ENCODE measurements around the gene MAPK8IP1. TPM values are rescaled to one million over a fixed set of nuclear protein-coding genes. Genes with fewer than 3 reads are reported as not detected.
A peak's percentile ranks its signal among the peaks of the same experiment; 100 is the strongest.

MAPK8IP1 gene
- total and polyA plus RNA-seq, 2 experiments from 2014 or later = 5.9 to 39.4 TPM

- no peak overlapping the region for H3K27ac ChIP-seq (ENCODE audit: low read depth)
- H3K36me3 Mint-ChIP-seq (ENCODE audit: low read depth) = peaks cover 21% of the 10 kb centered on the region; the same call in 1 of the 3 replicates
- no peaks in the 10 kb centered on the region for H3K27me3 ChIP-seq (ENCODE audit: insufficient read depth)
- peak overlapping the region; percentile 51 for H3K27ac Mint-ChIP-seq
- no peaks in the 10 kb centered on the region for H3K36me3 ChIP-seq (ENCODE audit: insufficient read depth)
- no peak overlapping the region for H3K4me3 ChIP-seq
- H4K20me1 ChIP-seq (replicated peaks; ENCODE audit: insufficient read depth) = peaks cover 21% of the 10 kb centered on the region
- peaks cover 4% of the 10 kb centered on the region for H3K27me3 Mint-ChIP-seq (ENCODE audit: insufficient read depth, low read depth, poor library complexity)
- H3K9me3 Mint-ChIP-seq = no peaks in the 10 kb centered on the region
- H3K4me3 Mint-ChIP-seq = no peak overlapping the region
- H3K4me1 Mint-ChIP-seq = peaks cover 39% of the 10 kb centered on the region
- peaks cover 7% of the 10 kb centered on the region for H3K79me2 ChIP-seq (replicated peaks; ENCODE audit: insufficient read depth)
- no peak for DNase-seq (ENCODE audit: low spot score)
- peak; percentile 33 for ATAC-seq
- H3K4me2 ChIP-seq = peak overlapping the region; percentile 57; the same call in 1 of the 2 replicates
- TF ChIP-seq REST (IDR thresholded peaks at IDR 0.05; ENCODE audit: unreplicated experiment) (no peak), CREB1 (CRISPR knock-in tag; IDR thresholded peaks at IDR 0.05; ENCODE audit: low read depth) (no peak), ZNF462 (CRISPR knock-in tag; IDR thresholded peaks at IDR 0.05) (no peak), NANOG (IDR thresholded peaks at IDR 0.05; ENCODE audit: borderline replicate concordance) (no peak), JUNB (IDR thresholded peaks at IDR 0.05; ENCODE audit: unreplicated experiment) (no peak), ETS1 (IDR thresholded peaks at IDR 0.05) (no peak), EZH2phosphoT487 (IDR thresholded peaks at IDR 0.05; ENCODE audit: unreplicated experiment) (no peak), STAT1 (IDR thresholded peaks at IDR 0.05; ENCODE audit: unreplicated experiment) (no peak), CTCF (conservative IDR thresholded peaks at IDR 0.05; ENCODE audit: low read depth in 2 of 2) (no peak), ZNF114 (CRISPR knock-in tag; IDR thresholded peaks at IDR 0.05) (no peak), ZNF331 (CRISPR knock-in tag; IDR thresholded peaks at IDR 0.05; ENCODE audit: low read depth) (no peak), EZH2 (IDR thresholded peaks at IDR 0.05; ENCODE audit: low read depth, unreplicated experiment) (no peak), POLR2AphosphoS5 (IDR thresholded peaks at IDR 0.05; ENCODE audit: low read depth) (no peak)
- H3F3A ChIP-seq (replicated peaks; ENCODE audit: low read depth) = no peaks in the 10 kb centered on the region
- H3K9me2 ChIP-seq (ENCODE audit: insufficient read depth) = no peaks in the 10 kb centered on the region
- peaks cover 31% of the 10 kb centered on the region for H3K4me1 ChIP-seq (ENCODE audit: insufficient read depth)
- H2AFZ ChIP-seq = no peak overlapping the region
These were observed 26.6 kb upstream of the MAPK8IP1 start for GRCh38 chr11:45858751-45859398.
